Measurements from ENCODE around the gene RIN1. TPM values are rescaled to one million over a fixed set of nuclear protein-coding genes. Genes with fewer than 3 reads are reported as not detected.

The RIN1 gene
- polyA plus RNA-seq, 1 experiment = 6.7 TPM

GRCh38 chr11:66294626-66295620 is 41.3 kb downstream of the RIN1 start:
- H3K4me3 ChIP-seq (ENCODE audit: low read depth, low read length) = no peak overlapping the region
- no peak for DNase-seq (ENCODE audit: low read depth, low spot score)
- peaks cover 30% of the 10 kb centered on the region for H3K27me3 ChIP-seq (ENCODE audit: control insufficient read depth, insufficient read depth, low read length)
- POLR2A ChIA-PET = no interaction called here
- no peak overlapping the region for H3K27ac ChIP-seq (ENCODE audit: low read depth, low read length)
- no peak for TF ChIP-seq CTCF (IDR thresholded peaks at IDR 0.05; ENCODE audit: low read depth, low read length)
- CTCF ChIA-PET = no interaction called here
- H3K9me3 ChIP-seq (ENCODE audit: control insufficient read depth, insufficient read depth, low read length) = no peaks in the 10 kb centered on the region; the same call in 1 of the 2 replicates

- CTCF ChIA-PET = no interaction called here
- no peak for TF ChIP-seq CTCF (IDR thresholded peaks at IDR 0.05; ENCODE audit: low read depth, low read length)
- Histone ChIP-seq H3K27me3 (ENCODE audit: control insufficient read depth, insufficient read depth, low read length) (peaks cover 30% of the 10 kb centered on the region), H3K9me3 (ENCODE audit: control insufficient read depth, insufficient read depth, low read length) (no peaks in the 10 kb centered on the region; the same call in 1 of the 2 replicates), H3K27ac (ENCODE audit: low read depth, low read length) (no peak overlapping the region), H3K4me3 (ENCODE audit: low read depth, low read length) (no peak overlapping the region)
- POLR2A ChIA-PET = no interaction called here
- DNase-seq (ENCODE audit: low read depth, low spot score) = no peak
Observed at GRCh38 chr11:66293777-66294625, 42.2 kb downstream of the RIN1 start.

- Histone ChIP-seq H3K27me3 (ENCODE audit: control insufficient read depth, insufficient read depth, low read length) (peaks cover 30% of the 10 kb centered on the region), H3K4me3 (ENCODE audit: low read depth, low read length) (no peak overlapping the region), H3K9me3 (ENCODE audit: control insufficient read depth, insufficient read depth, low read length) (no peaks in the 10 kb centered on the region; the same call in 1 of the 2 replicates), H3K27ac (ENCODE audit: low read depth, low read length) (no peak overlapping the region)
- TF ChIP-seq CTCF (IDR thresholded peaks at IDR 0.05; ENCODE audit: low read depth, low read length) = no peak
- ChIA-PET POLR2A (no interaction called here), CTCF (no interaction called here)
- DNase-seq (ENCODE audit: low read depth, low spot score) = no peak
Observed at GRCh38 chr11:66293352-66293751, 42.9 kb downstream of the RIN1 start.

- POLR2A ChIA-PET = no interaction called here
- H3K4me3 ChIP-seq (ENCODE audit: low read depth, low read length) = no peak overlapping the region
- TF ChIP-seq CTCF (IDR thresholded peaks at IDR 0.05; ENCODE audit: low read depth, low read length) = no peak
- no peak for DNase-seq (ENCODE audit: low read depth, low spot score)
- CTCF ChIA-PET = no interaction called here
- H3K27me3 ChIP-seq (ENCODE audit: control insufficient read depth, insufficient read depth, low read length) = peaks cover 27% of the 10 kb centered on the region
- no peak overlapping the region for H3K27ac ChIP-seq (ENCODE audit: low read depth, low read length)
- no peaks in the 10 kb centered on the region; the same call in 1 of the 2 replicates for H3K9me3 ChIP-seq (ENCODE audit: control insufficient read depth, insufficient read depth, low read length)
Observed at GRCh38 chr11:66292543-66293332, 43.5 kb downstream of the RIN1 start.

All from AG04450 (cell line).